HEK293T (cell line): ENCODE data around the gene THSD4.

Experiments used
- ARNT ChIP-seq: fragments of 450-650 bp; IDR thresholded peaks from 2 replicates; pipeline ENCODE4 v1.6.1; 2017; ENCODE audit warnings: mild to moderate bottlenecking
- BHLHE40 ChIP-seq: fragments of 450-650 bp; IDR thresholded peaks from 2 replicates; pipeline ENCODE4 v1.6.1; 2016; ENCODE audit warnings: mild to moderate bottlenecking, moderate library complexity, borderline replicate concordance
- ELF4 ChIP-seq: fragments of 450-650 bp; IDR thresholded peaks from 2 replicates; pipeline ENCODE4 v1.6.1; 2017; ENCODE audit warnings: antibody characterized with exemption
- FOXA1 ChIP-seq: fragments of 450-650 bp; IDR thresholded peaks from 2 replicates; pipeline ENCODE4 v1.6.1; 2016; ENCODE audit warnings: mild to moderate bottlenecking
- FOXK2 ChIP-seq: fragments of 450-650 bp; IDR thresholded peaks from 2 replicates; pipeline ENCODE4 v1.6.1; 2016; ENCODE audit warnings: mild to moderate bottlenecking
- FOXM1 ChIP-seq: fragments of 450-650 bp; IDR thresholded peaks from 2 replicates; pipeline ENCODE4 v1.6.1; 2017; ENCODE audit warnings: mild to moderate bottlenecking, borderline replicate concordance
- LEF1 ChIP-seq: fragments of 450-650 bp; IDR thresholded peaks from 2 replicates; pipeline ENCODE4 v1.6.1; 2017; ENCODE audit warnings: mild to moderate bottlenecking, borderline replicate concordance
- NFRKB ChIP-seq: fragments of 450-650 bp; IDR thresholded peaks from 2 replicates; pipeline ENCODE4 v1.6.1; 2016; ENCODE audit warnings: mild to moderate bottlenecking, moderate library complexity
- SP1 ChIP-seq: fragments of 450-650 bp; IDR thresholded peaks from 2 replicates; pipeline ENCODE4 v1.6.1; 2017
- SUZ12 ChIP-seq: fragments of 450-650 bp; IDR thresholded peaks from 2 replicates; pipeline ENCODE4 v1.6.1; 2016; ENCODE audit warnings: mild to moderate bottlenecking
- TARDBP ChIP-seq: fragments of 450-650 bp; IDR thresholded peaks from 2 replicates; pipeline ENCODE4 v1.6.1; 2016
- TF ChIP-seq, protein P1 (sequence below): fragments of 450-650 bp; IDR thresholded peaks from 2 replicates; pipeline ENCODE4 v1.6.1; 2016

GRCh38 chr15:71436854-71437253, 321.6 kb downstream of the THSD4 start:
- TF ChIP-seq, protein P1, sequence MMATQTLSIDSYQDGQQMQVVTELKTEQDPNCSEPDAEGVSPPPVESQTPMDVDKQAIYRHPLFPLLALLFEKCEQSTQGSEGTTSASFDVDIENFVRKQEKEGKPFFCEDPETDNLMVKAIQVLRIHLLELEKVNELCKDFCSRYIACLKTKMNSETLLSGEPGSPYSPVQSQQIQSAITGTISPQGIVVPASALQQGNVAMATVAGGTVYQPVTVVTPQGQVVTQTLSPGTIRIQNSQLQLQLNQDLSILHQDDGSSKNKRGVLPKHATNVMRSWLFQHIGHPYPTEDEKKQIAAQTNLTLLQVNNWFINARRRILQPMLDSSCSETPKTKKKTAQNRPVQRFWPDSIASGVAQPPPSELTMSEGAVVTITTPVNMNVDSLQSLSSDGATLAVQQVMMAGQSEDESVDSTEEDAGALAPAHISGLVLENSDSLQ = no peak
- TF ChIP-seq ARNT = no peak
- no peak for TF ChIP-seq TARDBP
- no peak for TF ChIP-seq FOXM1
- TF ChIP-seq SP1 = no peak
- no peak for TF ChIP-seq NFRKB
- TF ChIP-seq SUZ12 = no peak
- no peak for TF ChIP-seq FOXK2
- TF ChIP-seq FOXA1 = no peak
- TF ChIP-seq BHLHE40 = no peak
- no peak for TF ChIP-seq LEF1
- no peak for TF ChIP-seq ELF4
